ENCODE measurements around the gene SULT1A2.

SULT1A2 gene

GRCh38 chr16:28592979-28593553, 3.8 kb downstream of the SULT1A2 start:
- TF ChIP-seq CTCF (IDR thresholded peaks at IDR 0.05; ENCODE audit: borderline replicate concordance, insufficient read depth, low read depth, low read length): no peak
- no peak overlapping the region for H3K4me3 ChIP-seq (ENCODE audit: low read depth, low read length)

GRCh38 chr16:28592511-28592910, 4.3 kb downstream of the SULT1A2 start:
- H3K4me3 ChIP-seq (ENCODE audit: low read depth, low read length): no peak overlapping the region
- no peak for TF ChIP-seq CTCF (IDR thresholded peaks at IDR 0.05; ENCODE audit: borderline replicate concordance, insufficient read depth, low read depth, low read length)

- no peak for TF ChIP-seq CTCF (IDR thresholded peaks at IDR 0.05; ENCODE audit: borderline replicate concordance, insufficient read depth, low read depth, low read length)
- no peak overlapping the region for H3K4me3 ChIP-seq (ENCODE audit: low read depth, low read length)
Observed at GRCh38 chr16:28591355-28591754, 5.5 kb downstream of the SULT1A2 start.

- H3K4me3 ChIP-seq (ENCODE audit: low read depth, low read length): no peak overlapping the region
- no peak for TF ChIP-seq CTCF (IDR thresholded peaks at IDR 0.05; ENCODE audit: borderline replicate concordance, insufficient read depth, low read depth, low read length)
Observed at GRCh38 chr16:28590384-28591340, 6.2 kb downstream of the SULT1A2 start.

GRCh38 chr16:28589930-28590329, 6.9 kb downstream of the SULT1A2 start:
- no peak for TF ChIP-seq CTCF (IDR thresholded peaks at IDR 0.05; ENCODE audit: borderline replicate concordance, insufficient read depth, low read depth, low read length)
- no peak overlapping the region for H3K4me3 ChIP-seq (ENCODE audit: low read depth, low read length)

- no peak for TF ChIP-seq CTCF (IDR thresholded peaks at IDR 0.05; ENCODE audit: borderline replicate concordance, insufficient read depth, low read depth, low read length)
- H3K4me3 ChIP-seq (ENCODE audit: low read depth, low read length): no peak overlapping the region
Observed at GRCh38 chr16:28589069-28589468, 7.8 kb downstream of the SULT1A2 start.

GRCh38 chr16:28587386-28587785, 9.5 kb downstream of the SULT1A2 start:
- TF ChIP-seq CTCF (IDR thresholded peaks at IDR 0.05; ENCODE audit: borderline replicate concordance, insufficient read depth, low read depth, low read length): no peak
- no peak overlapping the region for H3K4me3 ChIP-seq (ENCODE audit: low read depth, low read length)

All from GM12875 (cell line).